Measurements from ENCODE around the gene MAP4. TPM values are rescaled to one million over a fixed set of nuclear protein-coding genes. Genes with fewer than 3 reads are reported as not detected.

Gene MAP4
- polyA plus RNA-seq, 2 of the 4 experiments (the other 2 are of a cell fraction) = 77.7 to 98.5 TPM

- ATAC-seq (no peak), FAIRE-seq (no peak), DNase-seq (ENCODE audit: low read depth in 1 of 2, low spot score in 1 of 2) (no peak)
- ChIA-PET CTCF (no interaction called here), POLR2A (no interaction called here)
- Histone ChIP-seq H3K9me3 (no peaks in the 10 kb centered on the region), H3K4me2 (no peak overlapping the region), H3K4me1 (no peaks in the 10 kb centered on the region), H3K27ac (no peak overlapping the region), H3K4me3 (no peak overlapping the region)
- WGBS (ENCODE audit: missing lambda C conversion rate) = 86% methylated on average over 3 of the region's 3 CpGs
- TF ChIP-seq RARB (CRISPR knock-in tag; IDR thresholded peaks at IDR 0.05) = no peak
Observed at GRCh38 chr3:47896736-47897135, 119.5 kb downstream of the MAP4 start.

- H3K4me1 ChIP-seq = no peaks in the 10 kb centered on the region
- ChIA-PET CTCF (interaction anchor here (0.6 to 1.4 kb wide), 2 partner anchors 63 to 94 kb away, joined by 3 to 4 read pairs; no protein-coding TSS in a partner anchor), POLR2A (no interaction called here)
- no peaks in the 10 kb centered on the region for H3K9me3 ChIP-seq
- TF ChIP-seq ATOH8 (CRISPR knock-in tag; IDR thresholded peaks at IDR 0.05; ENCODE audit: low read depth) (no peak), RFX5 (IDR thresholded peaks at IDR 0.05) (no peak), ZC3H11A (IDR thresholded peaks at IDR 0.05) (no peak), HDAC2 (IDR thresholded peaks at IDR 0.05) (no peak), FOXS1 (CRISPR knock-in tag; IDR thresholded peaks at IDR 0.05) (no peak), RAD21 (conservative IDR thresholded peaks at IDR 0.05 in 1 of 2, IDR thresholded peaks at IDR 0.05 in 1 of 2) (no peak), CBX2 (IDR thresholded peaks at IDR 0.05; ENCODE audit: borderline replicate concordance, low read depth) (no peak), ZSCAN20 (CRISPR knock-in tag; IDR thresholded peaks at IDR 0.05) (no peak)
- H3K27ac ChIP-seq = no peak overlapping the region
- no peak overlapping the region for H3K4me2 ChIP-seq
- ATAC-seq = no peak
- WGBS (ENCODE audit: missing lambda C conversion rate) = 93% methylated on average over 3 of the region's 3 CpGs
- no peak overlapping the region for H3K4me3 ChIP-seq
- no peak for DNase-seq (ENCODE audit: low read depth in 1 of 2, low spot score in 1 of 2)
- no peak for FAIRE-seq
Observed at GRCh38 chr3:47895241-47895640, 121.0 kb downstream of the MAP4 start.

- no peak for TF ChIP-seq JUN (IDR thresholded peaks at IDR 0.05)
- no peak for TF ChIP-seq GATA3 (IDR thresholded peaks at IDR 0.05; ENCODE audit: borderline replicate concordance)
- no peak for TF ChIP-seq ATOH8 (CRISPR knock-in tag; IDR thresholded peaks at IDR 0.05; ENCODE audit: low read depth)
- CTCF ChIA-PET = interaction anchor here (0.6 to 1.1 kb wide), 6 partner anchors 8 to 1933 kb away, joined by 3 to 5 read pairs (median 3); no protein-coding TSS in a partner anchor
- no peak overlapping the region for H3K4me3 ChIP-seq
- H3K4me2 ChIP-seq = no peak overlapping the region
- FAIRE-seq (no peak), DNase-seq (ENCODE audit: low read depth in 1 of 2, low spot score in 1 of 2) (no peak), ATAC-seq (no peak)
- H3K4me1 ChIP-seq = no peaks in the 10 kb centered on the region
- no peak overlapping the region for H3K27ac ChIP-seq
- H3K9me3 ChIP-seq = no peaks in the 10 kb centered on the region
- POLR2A ChIA-PET = no interaction called here
- 93% methylated on average over 15 of the region's 15 CpGs for WGBS (ENCODE audit: missing lambda C conversion rate)
Observed at GRCh38 chr3:47892286-47893040, 123.8 kb downstream of the MAP4 start.

GRCh38 chr3:47891613-47892005, 124.6 kb downstream of the MAP4 start:
- CTCF ChIA-PET = interaction anchor here (1.1 to 1.4 kb wide), 3 partner anchors 9 to 20 kb away, joined by 3 read pairs; no protein-coding TSS in a partner anchor
- Histone ChIP-seq H3K9me3 (no peaks in the 10 kb centered on the region), H3K4me1 (no peaks in the 10 kb centered on the region), H3K27ac (no peak overlapping the region), H3K4me2 (no peak overlapping the region), H3K4me3 (no peak overlapping the region)
- ATAC-seq = no peak
- no peak for DNase-seq (ENCODE audit: low read depth in 1 of 2, low spot score in 1 of 2)
- POLR2A ChIA-PET = no interaction called here
- FAIRE-seq = no peak
- TF ChIP-seq EP300 (IDR thresholded peaks at IDR 0.05) = no peak
- no peak for TF ChIP-seq NFE2L2 (conservative IDR thresholded peaks at IDR 0.05; ENCODE audit: low read length)
- TF ChIP-seq ZFP36 (IDR thresholded peaks at IDR 0.05; ENCODE audit: borderline replicate concordance, partially characterized antibody) = no peak
- TF ChIP-seq POLR2AphosphoS2 (conservative IDR thresholded peaks at IDR 0.05; ENCODE audit: low read length) = no peak
- WGBS (ENCODE audit: missing lambda C conversion rate) = 100% methylated on average over 3 of the region's 3 CpGs

All from A549 (cell line).